ENCODE measurements around the gene HAO2.

DNA sequence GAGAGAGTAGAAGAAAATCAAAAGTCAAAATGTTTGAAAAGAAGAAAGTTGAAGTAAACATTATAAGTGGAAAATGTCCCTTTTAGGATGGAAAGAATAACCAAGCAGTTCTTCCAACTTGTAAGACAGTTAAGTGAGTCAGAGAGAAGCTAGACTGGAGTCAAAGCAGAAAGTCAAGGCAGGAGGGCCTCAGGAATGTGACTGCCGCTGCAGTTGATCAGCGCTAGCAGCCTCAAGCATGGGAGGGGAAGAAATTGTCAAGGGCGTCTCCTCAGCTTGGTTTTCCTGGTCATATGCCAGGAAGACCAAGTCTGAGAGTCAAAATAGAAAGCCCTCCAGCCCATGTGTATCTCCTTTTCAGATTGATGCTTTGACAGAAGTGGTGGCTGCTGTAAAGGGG is 23.2 kb downstream of the HAO2 start:
- TF ChIP-seq CTCF (IDR thresholded peaks at IDR 0.05; ENCODE audit: extremely low read depth in 1 of 2, insufficient read depth in 1 of 2, low read depth in 1 of 2, low read length in 2 of 2) (no peak), JUN (IDR thresholded peaks at IDR 0.05; ENCODE audit: borderline replicate concordance, insufficient read depth, insufficient read length, low read depth) (no peak), POLR2A (IDR thresholded peaks at IDR 0.05; ENCODE audit: low read depth, low read length) (no peak), POLR2AphosphoS5 (IDR thresholded peaks at IDR 0.05; ENCODE audit: insufficient read depth, low read depth, low read length) (no peak), GATA2 (IDR thresholded peaks at IDR 0.05; ENCODE audit: insufficient read depth, insufficient read length, low read depth, low read length) (no peak), MYC (IDR thresholded peaks at IDR 0.05; ENCODE audit: low read depth, low read length) (no peak)
- TF ChIP-seq, protein P1, sequence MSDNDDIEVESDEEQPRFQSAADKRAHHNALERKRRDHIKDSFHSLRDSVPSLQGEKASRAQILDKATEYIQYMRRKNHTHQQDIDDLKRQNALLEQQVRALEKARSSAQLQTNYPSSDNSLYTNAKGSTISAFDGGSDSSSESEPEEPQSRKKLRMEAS (IDR thresholded peaks at IDR 0.05; ENCODE audit: insufficient read depth, insufficient read length) = no peak

Data from endothelial cell of umbilical vein (primary cell).